ENCODE data around the gene FGF14.

The FGF14 gene

GRCh38 chr13:101661839-101662238 lies 740.0 kb downstream of the FGF14 start:
- no peak for DNase-seq (ENCODE audit: low spot score)
